Esophagus muscularis mucosa (tissue), 3 donors: ENCODE measurements around the gene NFIB.

Experiments used
- POLR2AphosphoS5 ChIP-seq, 2 donors: sonication (generic); formaldehyde crosslinking; IDR thresholded peaks; one replicate each; pipeline ENCODE4 v1.6.1; 2017; ENCODE audit warnings: antibody characterized with exemption in 2 of 2
- TF ChIP-seq, protein P1 (sequence below), 3 experiments: fragments of 200-600 bp in 2 of 3; fragments of 450-650 bp in 1 of 3; sonication (generic) in 2 of 3; IDR thresholded peaks; one replicate each; pipeline ENCODE4 v1.5.1; 2017 to 2019; ENCODE audit warnings: antibody characterized with exemption in 3 of 3, mild to moderate bottlenecking in 2 of 3, moderate library complexity in 1 of 3

DNA sequence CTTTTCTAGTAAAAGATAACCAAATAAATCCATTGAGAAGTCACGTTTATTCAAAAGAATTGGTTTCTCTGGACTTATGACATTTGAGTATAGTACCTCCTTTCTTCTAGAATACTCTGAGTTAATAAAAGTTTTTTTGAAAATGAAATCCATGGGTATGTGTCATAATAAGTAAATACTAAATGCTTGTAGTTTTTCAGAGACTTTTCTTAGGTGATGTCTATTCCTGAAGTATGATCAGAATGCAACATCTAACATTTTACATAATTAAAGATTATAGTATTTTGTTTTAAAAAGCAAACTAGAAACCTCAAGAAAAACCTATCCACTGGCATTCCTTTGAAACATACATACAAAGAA is 63.2 kb downstream of the NFIB start:
- no peak for TF ChIP-seq POLR2AphosphoS5 (IDR thresholded peaks at IDR 0.05)
- TF ChIP-seq, protein P1, sequence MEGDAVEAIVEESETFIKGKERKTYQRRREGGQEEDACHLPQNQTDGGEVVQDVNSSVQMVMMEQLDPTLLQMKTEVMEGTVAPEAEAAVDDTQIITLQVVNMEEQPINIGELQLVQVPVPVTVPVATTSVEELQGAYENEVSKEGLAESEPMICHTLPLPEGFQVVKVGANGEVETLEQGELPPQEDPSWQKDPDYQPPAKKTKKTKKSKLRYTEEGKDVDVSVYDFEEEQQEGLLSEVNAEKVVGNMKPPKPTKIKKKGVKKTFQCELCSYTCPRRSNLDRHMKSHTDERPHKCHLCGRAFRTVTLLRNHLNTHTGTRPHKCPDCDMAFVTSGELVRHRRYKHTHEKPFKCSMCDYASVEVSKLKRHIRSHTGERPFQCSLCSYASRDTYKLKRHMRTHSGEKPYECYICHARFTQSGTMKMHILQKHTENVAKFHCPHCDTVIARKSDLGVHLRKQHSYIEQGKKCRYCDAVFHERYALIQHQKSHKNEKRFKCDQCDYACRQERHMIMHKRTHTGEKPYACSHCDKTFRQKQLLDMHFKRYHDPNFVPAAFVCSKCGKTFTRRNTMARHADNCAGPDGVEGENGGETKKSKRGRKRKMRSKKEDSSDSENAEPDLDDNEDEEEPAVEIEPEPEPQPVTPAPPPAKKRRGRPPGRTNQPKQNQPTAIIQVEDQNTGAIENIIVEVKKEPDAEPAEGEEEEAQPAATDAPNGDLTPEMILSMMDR (IDR thresholded peaks at IDR 0.05) = no peak
